GM18861 (cell line): Measurements from ENCODE around the gene IRF3.

Source experiments
- ATAC-seq: cut with Tn5 transposase; IDR thresholded peaks from one replicate; pipeline ENCODE4 v1.9.1; 2021; ENCODE audit not compliant: unreplicated experiment

Gene IRF3

GRCh38 chr19:49665351-49666119, at the start of gene IRF3, which contains the start of gene BCL2L12:
IRF3 (minus strand) TSS chr19:49665857; CDS start chr19:49664838, 1,019 bp downstream.
BCL2L12 (plus strand) TSS chr19:49665933; CDS start chr19:49666693, 760 bp downstream.
- peak; percentile 84 for ATAC-seq

DNA sequence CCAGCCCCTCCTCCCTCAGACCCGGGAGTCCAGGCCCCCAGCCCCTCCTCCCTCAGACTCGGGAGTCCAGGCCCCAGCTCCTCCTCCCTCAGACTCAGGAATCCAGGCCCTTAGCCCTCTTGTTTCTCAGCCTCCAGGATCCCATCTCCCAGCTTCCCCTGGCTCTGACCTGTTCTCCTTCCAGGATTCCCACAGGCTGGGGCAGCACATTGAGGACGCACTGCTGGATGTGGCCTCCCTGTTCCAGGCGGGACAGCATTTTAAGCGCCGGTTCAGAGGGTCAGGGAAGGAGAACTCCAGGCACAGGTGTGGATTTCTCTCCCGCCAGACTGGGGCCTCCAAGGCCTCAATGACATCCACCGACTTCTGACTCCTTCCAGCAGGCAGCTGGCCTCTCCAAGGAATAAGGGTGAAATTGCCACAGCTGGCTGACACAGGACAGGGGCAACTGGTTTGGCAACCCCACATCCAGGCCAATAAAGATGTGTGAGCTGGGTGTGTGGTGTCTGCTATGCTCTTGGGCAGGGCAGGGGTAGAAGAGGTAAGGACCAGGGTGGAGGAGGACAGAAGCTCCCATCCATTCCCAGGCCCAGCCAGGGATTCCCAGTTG, 47.7 kb upstream of the IRF3 start:
- ATAC-seq, result no peak

DNA sequence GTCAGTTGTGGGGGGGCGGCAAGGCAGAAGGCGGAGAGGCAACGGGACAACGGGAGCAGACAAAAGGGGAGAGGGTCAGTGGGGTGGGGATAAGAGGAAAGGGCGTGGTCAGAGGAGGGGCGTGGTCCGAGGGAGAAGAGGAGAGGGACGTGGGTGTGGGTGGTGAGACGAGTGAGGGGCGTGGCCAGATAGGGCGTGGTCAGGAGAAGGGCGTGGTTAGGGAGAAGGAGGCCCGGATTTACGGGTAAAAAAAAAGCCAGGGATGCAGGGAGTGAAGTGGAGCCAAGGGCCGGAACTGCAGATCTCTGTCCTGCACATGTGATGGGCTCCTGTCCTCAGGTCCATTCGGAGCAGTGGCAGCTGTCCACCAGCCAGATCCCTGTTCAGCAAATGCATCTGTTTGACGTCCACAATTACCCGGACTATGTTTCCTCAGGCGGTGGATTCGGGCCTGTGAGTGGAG, 46.8 kb upstream of the IRF3 start:
- ATAC-seq, result no peak

DNA sequence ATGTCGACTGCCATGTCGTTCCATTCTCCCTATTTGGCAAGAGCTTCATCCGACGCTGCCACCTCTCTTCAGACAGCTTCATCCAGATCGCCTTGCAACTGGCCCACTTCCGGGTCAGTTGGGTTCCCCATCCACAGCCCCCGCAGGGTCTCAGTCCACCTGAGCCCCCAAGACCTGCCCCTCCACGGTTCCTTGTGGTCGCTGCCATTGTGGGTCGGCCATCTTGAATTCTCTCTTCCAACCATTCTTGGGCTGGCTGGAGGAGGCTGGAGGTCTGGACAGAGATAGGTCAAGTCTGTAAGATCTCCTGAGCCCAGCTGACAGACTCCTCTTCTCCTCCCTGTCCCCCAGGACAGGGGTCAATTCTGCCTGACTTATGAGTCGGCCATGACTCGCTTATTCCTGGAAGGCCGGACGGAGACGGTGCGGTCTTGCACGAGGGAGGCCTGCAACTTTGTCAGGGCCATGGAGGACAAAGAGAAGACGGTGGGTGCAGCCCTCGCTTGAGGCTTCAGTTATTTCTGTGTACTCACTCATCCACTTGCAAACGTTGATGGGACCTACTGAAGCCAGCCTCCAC, 44.8 kb upstream of the IRF3 start:
- ATAC-seq, result no peak

- ATAC-seq, result no peak
Measured at GRCh38 chr19:49705919-49706318, 40.3 kb upstream of the IRF3 start.

GRCh38 chr19:49704888-49705642, 39.4 kb upstream of the IRF3 start:
- no peak for ATAC-seq

GRCh38 chr19:49701271-49701786, 35.7 kb upstream of the IRF3 start:
- no peak for ATAC-seq

DNA sequence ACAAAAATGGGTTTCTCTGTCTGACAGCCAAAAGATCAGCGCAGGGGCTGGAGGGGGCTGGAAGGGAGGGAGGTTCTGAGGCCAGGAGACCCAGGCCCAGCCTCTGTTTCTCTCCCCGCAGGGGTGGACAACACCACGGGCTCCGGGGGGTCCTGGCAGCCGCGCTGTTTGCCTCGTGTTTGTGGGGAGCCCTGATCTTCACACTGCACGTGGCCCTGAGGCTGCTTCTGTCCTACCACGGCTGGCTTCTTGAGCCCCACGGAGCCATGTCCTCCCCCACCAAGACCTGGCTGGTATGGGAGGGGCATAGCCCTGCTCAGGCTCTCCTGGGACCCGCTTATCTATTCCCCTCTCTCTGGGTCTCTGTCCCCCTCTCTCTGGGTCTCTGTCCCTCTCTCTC, 34.9 kb upstream of the IRF3 start:
- ATAC-seq, result no peak

- no peak for ATAC-seq
Measured at GRCh38 chr19:49699364-49699763, 33.7 kb upstream of the IRF3 start.

DNA sequence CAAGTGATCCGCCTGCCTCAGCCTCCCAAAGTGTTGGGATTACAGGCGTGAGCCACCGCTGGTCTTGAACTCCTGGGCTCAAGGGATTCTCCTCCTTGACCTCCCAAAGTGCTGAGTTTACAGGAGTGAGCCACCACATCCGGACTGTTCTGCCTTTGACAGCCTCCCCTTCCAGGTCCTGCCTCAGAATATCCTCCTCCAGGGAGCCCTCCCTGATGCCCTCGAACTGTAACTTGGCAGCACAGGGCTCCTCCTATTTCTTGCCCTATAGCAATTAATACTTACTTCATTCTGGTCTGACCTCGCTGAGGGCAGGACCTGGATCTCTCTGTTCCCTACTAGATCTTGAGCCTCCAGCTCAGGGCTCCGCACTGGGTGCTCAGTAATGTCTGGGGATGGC, 31.2 kb upstream of the IRF3 start:
- ATAC-seq, result no peak

DNA sequence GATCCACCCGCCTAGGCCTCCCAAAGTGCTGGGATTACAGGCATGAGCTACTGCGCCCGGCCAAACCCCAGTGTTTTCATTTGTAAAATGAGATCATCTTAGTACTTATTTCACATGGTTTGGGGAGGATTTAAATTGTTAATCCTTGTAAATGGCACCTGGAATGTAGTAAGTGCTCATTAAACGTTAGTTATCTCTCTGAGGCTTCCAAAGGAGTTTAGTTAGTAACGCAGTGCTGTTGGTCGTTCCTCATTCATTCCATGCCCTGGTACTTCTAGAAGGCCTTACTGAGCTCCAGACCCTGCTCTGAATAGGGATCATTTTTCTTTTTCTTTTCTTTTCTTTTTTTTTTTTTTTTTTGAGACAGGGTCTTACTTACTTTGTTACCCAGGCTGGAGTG, 30.5 kb upstream of the IRF3 start:
- ATAC-seq, result no peak

- no peak for ATAC-seq
Measured at GRCh38 chr19:49692147-49692506, 26.5 kb upstream of the IRF3 start.

GRCh38 chr19:49691243-49692146, 25.8 kb upstream of the IRF3 start:
- no peak for ATAC-seq

GRCh38 chr19:49690656-49691242, 25.1 kb upstream of the IRF3 start, which contains the start of gene CPT1C:
CPT1C (plus strand) TSS chr19:49691116; CDS start chr19:49692253, 1,137 bp downstream.
- no peak for ATAC-seq

- ATAC-seq, result no peak
Measured at GRCh38 chr19:49690079-49690655, 24.5 kb upstream of the IRF3 start.

GRCh38 chr19:49689133-49690078, 23.7 kb upstream of the IRF3 start, which contains the start of gene ADM5:
ADM5 (plus strand) TSS chr19:49689594; CDS start chr19:49689838, 244 bp downstream.
- ATAC-seq, result no peak

DNA sequence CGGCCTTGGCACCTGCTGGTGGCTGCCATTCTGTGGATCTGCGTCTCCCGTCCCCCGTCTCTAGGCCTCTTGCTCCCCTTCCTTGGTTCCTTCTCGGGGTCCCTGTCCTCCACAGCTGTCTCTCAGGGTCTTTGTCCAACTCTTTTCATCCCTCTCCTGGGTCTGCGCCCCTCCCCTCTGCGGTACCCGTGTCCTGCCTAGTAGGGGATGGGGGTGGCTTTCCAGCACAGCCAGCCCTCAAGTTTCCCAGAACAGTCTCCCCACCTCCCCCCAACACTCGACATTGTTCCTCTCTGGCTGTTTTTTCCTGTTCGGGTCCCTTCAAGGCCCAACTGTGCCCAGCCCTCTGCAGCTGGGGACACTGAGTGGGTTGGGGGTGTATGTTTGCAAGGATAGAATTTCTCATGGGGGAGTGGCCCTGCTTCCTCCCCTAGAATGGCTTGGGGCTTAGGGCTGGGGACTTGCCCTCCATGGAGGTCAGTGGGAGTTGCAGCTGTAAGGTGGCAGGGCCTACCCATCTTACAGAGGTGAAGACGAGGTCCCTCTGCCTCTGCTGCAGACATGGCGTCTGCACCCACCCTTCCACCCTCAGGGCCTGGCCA, 23.0 kb upstream of the IRF3 start:
- ATAC-seq, result no peak
